ENCODE measurements around the gene ABCC6.
A peak's percentile ranks its signal among the peaks of the same experiment; 100 is the strongest.
"Not testable (repeated sequence)": the region's sequence is repeated elsewhere in the genome, so short reads cannot be mapped to it uniquely, and the experiment has no call there.

ABCC6 gene

GRCh38 chr16:16223662-16224241, 458 bp upstream of the ABCC6 start:
- DNase-seq (ENCODE audit: low spot score) = not testable (repeated sequence)

DNA sequence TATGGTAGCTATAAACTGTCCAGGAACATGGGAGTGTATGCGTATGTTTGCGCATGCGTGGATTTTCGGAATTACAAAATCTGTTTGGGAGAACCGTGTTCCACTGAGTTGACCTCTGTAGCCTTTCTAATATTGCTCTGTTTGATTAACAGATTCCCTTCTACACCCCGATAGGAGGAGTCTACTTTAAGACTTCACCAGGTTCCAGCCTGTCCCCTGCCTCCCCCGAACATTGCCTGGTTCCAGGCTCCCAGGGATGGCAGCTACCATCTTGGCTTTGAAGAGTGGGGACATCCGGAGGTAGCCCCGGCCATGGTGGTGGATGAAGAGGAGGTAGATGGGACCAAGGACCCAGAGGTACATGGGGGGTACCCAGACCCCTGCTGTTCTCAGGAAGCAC, 1.9 kb downstream of the ABCC6 start:
- DNase-seq (ENCODE audit: low spot score) = not testable (repeated sequence)

DNA sequence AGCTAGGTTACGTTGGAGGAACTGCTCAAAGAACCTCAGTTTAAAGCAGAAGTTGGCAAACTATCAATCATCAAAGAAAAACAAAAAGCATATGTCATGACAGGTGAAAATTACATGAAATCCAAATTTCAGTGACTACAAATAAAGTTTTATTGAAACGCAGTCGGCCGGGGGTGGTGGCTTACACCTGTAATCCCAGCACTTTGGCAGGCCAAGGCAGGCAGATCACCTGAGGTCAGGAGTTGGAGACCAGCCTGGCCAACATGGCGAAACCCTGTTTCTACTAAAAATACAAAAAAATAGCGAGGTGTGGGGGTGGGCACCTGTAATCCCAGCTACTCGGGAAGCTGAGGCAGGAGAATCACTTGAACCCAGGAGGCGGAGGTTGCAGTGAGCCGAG, 2.8 kb downstream of the ABCC6 start:
- DNase-seq (ENCODE audit: low spot score) = not testable (repeated sequence)

DNA sequence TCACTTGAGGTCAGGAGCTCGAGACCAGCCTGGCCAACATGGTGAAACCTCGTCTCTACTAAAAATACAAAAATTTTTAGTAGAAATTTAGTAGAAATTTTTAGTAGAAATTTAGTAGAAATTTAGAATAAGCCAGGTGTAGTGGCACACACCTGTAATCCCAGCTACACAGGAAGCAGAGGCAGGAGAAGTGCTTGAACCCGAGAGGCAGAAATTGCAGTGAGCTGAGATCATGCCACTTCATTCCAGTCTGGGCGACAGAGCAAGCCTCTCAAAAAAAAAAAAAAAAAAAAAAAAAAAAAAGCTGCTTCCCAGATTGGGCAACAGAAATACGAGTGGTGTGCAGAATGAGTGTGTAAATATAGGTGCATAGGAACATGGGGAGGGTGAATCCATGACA, 4.5 kb downstream of the ABCC6 start:
- not testable (repeated sequence) for DNase-seq (ENCODE audit: low spot score)

GRCh38 chr16:16218349-16218748, 4.9 kb downstream of the ABCC6 start:
- DNase-seq (ENCODE audit: low spot score) = not testable (repeated sequence)

DNA sequence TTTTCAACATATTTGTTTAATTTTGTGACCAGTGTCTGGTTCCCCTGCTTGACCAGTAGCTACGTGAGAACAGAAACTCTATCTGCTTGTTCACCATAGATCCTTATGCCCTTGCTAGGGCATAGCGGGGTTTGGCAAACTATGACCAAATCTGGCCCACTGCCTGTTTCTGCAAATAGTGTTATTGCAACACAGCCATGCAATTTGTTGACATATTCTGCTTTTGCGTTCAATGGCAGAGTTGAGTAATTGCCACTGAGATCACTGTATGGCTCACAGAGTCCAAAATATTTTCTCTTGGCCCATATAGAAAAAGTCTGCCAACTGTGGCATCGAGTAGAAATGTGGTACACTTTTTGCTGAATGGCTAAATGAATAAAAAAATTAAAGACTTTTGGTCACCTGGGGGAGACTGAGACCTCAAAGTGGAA, 9.4 kb downstream of the ABCC6 start:
- not testable (repeated sequence) for DNase-seq (ENCODE audit: low spot score)

GRCh38 chr16:16211404-16211803, 11.9 kb downstream of the ABCC6 start:
- DNase-seq (ENCODE audit: low spot score) = not testable (repeated sequence)

GRCh38 chr16:16208461-16208860, 14.8 kb downstream of the ABCC6 start:
- not testable (repeated sequence) for DNase-seq (ENCODE audit: low spot score)

DNA sequence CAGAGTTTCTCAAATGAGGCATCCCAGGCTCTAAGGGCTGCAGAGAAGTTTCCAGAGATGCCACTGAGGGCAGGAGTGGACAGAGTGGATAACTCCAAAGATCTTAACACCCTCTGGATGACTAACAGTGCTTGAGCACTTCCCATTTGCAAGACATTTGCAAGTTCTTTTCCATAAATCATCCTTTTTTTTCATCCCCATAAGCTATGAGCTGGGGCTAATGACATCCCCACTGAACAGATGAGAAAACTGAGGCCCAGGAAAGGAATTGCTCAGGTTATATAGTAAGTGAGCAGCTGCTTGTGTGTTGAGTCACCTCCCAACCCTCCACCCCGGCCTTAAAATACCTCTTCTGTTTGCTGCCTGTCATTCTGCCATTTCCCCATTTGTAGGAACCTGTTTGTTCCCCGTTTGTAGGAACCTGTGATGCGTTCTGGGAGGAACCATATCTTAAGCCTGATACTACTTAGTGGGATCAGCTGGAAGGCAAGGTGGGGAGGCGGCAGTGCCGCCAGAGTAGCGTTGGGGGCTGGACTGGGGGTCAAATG, 15.4 kb downstream of the ABCC6 start:
- DNase-seq (ENCODE audit: low spot score) = not testable (repeated sequence)

DNA sequence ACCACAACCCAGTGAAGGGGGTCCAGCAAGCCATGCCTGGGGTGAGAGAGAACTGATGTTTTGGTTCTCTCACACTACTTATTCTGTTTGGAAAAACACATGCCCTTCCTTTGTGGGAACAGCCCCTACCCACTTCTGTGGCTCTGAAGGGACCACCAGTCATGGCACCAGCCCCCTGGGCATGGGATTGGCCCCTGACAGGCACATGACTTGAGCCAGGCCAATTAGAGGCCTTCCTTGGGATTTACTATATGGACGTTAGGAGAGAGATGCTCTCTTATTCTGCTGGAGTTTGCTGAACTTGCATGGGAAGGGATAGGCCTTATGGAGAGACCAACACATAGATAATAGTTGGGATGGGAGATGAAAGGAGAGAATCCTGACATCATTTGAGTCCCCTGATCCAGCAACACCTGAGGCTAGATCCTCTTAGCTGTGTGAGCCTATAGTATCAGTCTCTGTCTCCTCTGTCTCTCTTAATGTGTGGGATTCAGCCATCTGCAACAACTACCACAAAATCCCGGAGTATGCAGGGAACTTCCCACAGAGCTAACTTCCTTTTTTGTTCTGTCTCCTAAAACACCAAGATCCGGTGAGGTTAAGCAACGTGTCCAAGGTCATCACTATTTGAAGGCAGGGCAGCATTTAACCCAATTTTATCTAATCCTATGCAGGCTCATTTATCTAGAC, 16.1 kb downstream of the ABCC6 start:
- DNase-seq (ENCODE audit: low spot score) = not testable (repeated sequence)

DNA sequence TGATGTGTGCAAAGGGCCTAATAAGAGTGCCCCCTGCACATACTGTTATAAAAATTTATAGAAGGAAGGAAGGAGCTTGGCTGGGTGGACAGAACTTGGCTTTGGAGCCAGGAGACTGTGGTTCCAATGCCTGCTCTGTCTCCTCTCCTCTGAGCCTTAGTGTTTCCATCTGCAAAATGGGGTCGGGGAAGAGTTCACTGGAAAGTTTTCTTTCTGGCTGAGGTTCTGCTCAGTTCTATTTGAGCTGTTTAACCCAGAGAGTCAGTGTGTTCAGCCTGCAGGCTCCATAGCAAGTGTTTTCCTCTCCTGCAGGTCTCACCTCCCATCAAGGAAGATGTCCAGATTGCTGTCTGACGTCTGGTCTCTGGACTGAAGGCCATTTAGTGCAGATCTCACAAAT, 17.4 kb downstream of the ABCC6 start:
- not testable (repeated sequence) for DNase-seq (ENCODE audit: low spot score)

GRCh38 chr16:16204552-16204951, 18.7 kb downstream of the ABCC6 start:
- not testable (repeated sequence) for DNase-seq (ENCODE audit: low spot score)

DNA sequence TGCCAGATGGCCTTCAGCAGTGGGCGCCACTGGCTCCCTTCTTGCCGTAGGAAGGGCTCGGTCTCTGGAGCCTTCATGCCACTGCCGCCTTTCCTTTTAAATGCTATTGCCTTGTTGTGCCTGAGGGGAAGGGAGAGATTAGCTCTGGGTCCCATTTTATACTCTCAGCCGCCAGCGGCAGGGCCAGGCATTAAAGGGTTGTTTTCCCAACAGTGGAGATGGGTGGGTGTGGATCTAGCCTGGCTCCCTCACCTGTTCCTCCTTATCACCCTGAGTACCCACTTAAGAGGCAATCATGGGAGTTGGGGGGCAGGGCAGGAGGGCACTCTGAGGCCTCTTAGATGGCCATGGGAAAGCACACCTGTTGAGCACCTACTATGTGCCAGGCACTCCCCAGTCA, 19.8 kb downstream of the ABCC6 start:
- not testable (repeated sequence) for DNase-seq (ENCODE audit: low spot score)

DNA sequence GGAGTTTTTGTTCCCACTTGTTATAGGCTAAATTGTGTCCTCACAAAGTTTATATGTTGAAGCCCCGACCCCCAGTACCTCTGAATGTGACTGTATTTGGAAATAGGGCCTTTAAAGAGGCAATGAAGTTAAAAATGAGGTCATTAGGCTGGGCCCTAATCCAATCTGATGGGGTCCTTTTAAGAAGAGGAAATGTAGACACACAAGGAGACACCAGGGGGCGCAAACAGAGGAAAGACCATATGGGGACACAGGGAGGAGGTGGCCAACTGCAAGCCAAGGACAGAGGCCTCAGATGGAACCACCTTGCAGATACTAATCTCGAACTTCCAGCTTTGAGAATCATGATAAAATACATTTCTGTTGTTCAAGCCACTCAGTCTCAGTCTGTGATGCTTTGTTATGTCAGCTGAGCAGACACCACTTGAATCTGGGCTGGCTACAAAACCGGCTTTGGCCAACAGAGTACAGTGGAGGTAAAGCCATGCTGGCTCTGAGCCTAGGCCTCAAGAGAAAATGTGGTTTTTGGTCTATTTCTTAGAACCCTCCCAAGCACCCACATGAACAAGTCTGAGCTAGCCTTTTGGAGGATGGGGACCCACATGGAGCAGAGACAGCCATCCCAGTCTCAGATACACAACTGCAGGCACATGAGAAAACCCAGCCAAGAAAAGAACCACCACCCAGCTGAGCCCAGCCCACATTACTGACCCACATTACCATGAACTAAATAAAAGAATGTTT, 20.7 kb downstream of the ABCC6 start:
- peak; percentile 75 for DNase-seq (ENCODE audit: low spot score)

DNA sequence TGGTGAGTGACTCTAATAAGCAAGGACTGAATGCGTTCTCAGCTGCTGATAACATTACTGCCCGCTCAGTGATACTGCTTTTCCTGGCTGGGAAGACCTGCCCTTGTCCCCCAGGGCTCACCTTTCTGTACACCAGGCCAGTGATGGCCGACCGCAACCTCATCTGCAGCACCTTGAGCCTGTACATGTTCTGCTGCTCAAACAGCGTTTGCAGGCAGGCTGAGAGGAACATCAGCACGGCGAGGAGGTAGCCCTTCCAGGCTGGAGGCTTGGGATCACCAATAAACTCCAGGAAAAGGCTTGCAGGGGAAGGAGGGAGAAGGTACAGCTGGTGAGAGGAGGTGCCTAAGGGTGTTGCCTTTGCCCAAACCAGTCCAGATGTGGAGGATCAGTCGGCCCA, 21.4 kb downstream of the ABCC6 start:
- DNase-seq (ENCODE audit: low spot score) = not testable (repeated sequence)

GRCh38 chr16:16200391-16200790, 22.9 kb downstream of the ABCC6 start:
- DNase-seq (ENCODE audit: low spot score) = not testable (repeated sequence)

GRCh38 chr16:16199428-16199827, 23.9 kb downstream of the ABCC6 start:
- not testable (repeated sequence) for DNase-seq (ENCODE audit: low spot score)

GRCh38 chr16:16197966-16198365, 25.3 kb downstream of the ABCC6 start:
- no peak for DNase-seq (ENCODE audit: low spot score)

DNA sequence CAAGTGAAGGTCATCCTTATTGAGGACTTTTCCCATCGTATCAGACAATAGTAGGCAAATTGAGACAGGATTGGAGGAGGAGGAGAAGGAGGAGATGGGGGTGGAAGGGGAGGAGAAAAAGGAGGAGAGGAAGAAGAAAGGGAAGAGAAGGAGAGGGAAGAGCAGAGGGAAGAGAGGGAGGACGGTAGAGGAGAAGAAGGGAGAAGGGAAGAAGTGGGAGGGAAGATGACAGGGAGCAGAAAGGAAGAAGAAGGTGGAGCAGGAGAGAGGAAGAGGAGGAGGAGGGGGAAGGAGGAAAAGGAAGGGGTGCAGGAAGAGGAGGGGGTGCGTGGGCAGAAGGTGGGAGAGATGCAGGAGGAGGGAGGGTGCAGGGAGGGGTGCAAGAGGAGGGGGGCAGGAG, 26.0 kb downstream of the ABCC6 start:
- DNase-seq (ENCODE audit: low spot score) = no peak

- no peak for DNase-seq (ENCODE audit: low spot score)
Observed at GRCh38 chr16:16196099-16196498, 27.2 kb downstream of the ABCC6 start.

- DNase-seq (ENCODE audit: low spot score) = no peak
Observed at GRCh38 chr16:16191493-16192167, 31.7 kb downstream of the ABCC6 start.

GRCh38 chr16:16190966-16191365, 32.3 kb downstream of the ABCC6 start:
- not testable (repeated sequence) for DNase-seq (ENCODE audit: low spot score)

All from NAMALWA (cell line).